ENCODE measurements around the gene SRGAP3. TPM values are rescaled to one million over a fixed set of nuclear protein-coding genes. Genes with fewer than 3 reads are reported as not detected.

Gene SRGAP3
- total RNA-seq, 5 donors from 2014 or later (not counting 1 experiment from before 2014, with no cell fraction given) = 1.4 to 4.4 (median 2.8) TPM

DNA sequence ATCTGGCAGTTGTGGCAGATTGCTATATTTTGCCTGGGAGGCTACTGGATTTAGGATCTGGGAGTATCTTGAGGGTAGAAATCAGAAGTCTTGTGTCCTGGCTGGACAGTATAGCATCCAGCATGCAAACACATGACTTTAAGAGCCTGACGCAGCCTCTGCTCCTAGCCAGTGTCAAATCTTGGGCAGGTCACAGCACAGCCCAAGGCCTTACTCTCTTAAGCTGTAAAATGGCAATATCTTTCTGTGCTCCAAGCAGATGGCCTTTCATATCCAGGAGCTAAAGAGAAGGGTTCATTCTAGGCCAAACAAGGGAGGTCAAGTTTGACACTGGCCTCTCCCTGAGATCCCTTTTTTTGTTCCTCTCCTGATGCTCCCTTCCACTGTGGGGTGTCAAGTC, 266.4 kb downstream of the SRGAP3 start:
- Histone ChIP-seq H3K4me3 (ENCODE audit: control insufficient read depth in 1 of 2, extremely low read depth in 1 of 2, low read length in 1 of 2) (no peak overlapping the region), H3K4me1 (ENCODE audit: control insufficient read depth in 1 of 2, extremely low read depth in 1 of 2, insufficient read depth in 2 of 2, low read length in 2 of 2) (peaks cover 0 to 3% of the 10 kb centered on the region in 2 experiments), H3K36me3 (ENCODE audit: control insufficient read depth in 2 of 2, extremely low read depth in 1 of 2, insufficient read depth in 1 of 2, low read length in 1 of 2) (no peaks in the 10 kb centered on the region), H3K27ac (ENCODE audit: low read length) (no peak overlapping the region), H3K9me3 (no peaks in the 10 kb centered on the region), H3K27me3 (replicated peaks in 1 of 2; ENCODE audit: control insufficient read depth in 2 of 2, extremely low read depth in 1 of 2, insufficient read depth in 2 of 2, low read length in 1 of 2) (peaks cover 0 to 9% of the 10 kb centered on the region in 2 experiments)
- Mint-ChIP-seq H3K27me3 (peaks cover 12 to 17% of the 10 kb centered on the region in 2 donors), H3K27ac (no peak overlapping the region), H3K36me3 (no peaks in the 10 kb centered on the region), H3K9me3 (peaks cover 0 to 4% (median 3%) of the 10 kb centered on the region in 3 donors), H3K4me3 (no peak overlapping the region), H3K4me1 (peaks cover 0 to 3% (median 1%) of the 10 kb centered on the region in 3 donors)
- DNase-seq (no peak), ATAC-seq (replicated peaks in 1 of 4) (no peak)
- 100% methylated on average over 1 of the region's 1 CpG for WGBS (ENCODE audit: insufficient coverage)
- ChIA-PET CTCF (interaction anchor here in 1 of 2 donors (0.7 to 0.8 kb wide), 2 partner anchors 12 to 312 kb away, joined by 3 read pairs; no protein-coding TSS in a partner anchor), POLR2A (no interaction called here)

DNA sequence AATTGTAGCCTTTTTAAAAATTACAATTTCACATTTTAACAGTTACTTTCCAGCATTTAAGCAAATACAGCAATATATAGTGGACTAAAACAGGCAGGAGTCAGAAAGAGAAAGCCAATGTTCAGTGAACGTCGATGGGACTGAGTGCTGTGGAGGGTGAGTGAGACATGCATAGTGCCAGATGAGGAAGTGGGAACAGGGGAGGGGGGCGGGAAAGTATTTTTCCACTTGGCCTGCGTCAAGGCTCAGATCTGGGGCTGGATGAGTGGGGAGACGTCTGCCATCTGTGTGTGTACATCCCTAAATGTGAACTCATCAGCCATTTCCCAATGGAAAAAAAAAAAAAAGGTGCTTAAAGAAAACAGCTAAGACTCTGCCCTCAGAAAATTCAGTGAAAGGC, 266.9 kb downstream of the SRGAP3 start:
- no peaks in the 10 kb centered on the region for H3K4me1 Mint-ChIP-seq
- no peak overlapping the region for H3K4me3 Mint-ChIP-seq
- Histone ChIP-seq H3K27me3 (replicated peaks in 1 of 2; ENCODE audit: control insufficient read depth in 2 of 2, extremely low read depth in 1 of 2, insufficient read depth in 2 of 2, low read length in 1 of 2) (peaks cover 0 to 9% of the 10 kb centered on the region in 2 experiments), H3K27ac (ENCODE audit: low read length) (no peak overlapping the region), H3K4me1 (ENCODE audit: control insufficient read depth in 1 of 2, extremely low read depth in 1 of 2, insufficient read depth in 2 of 2, low read length in 2 of 2) (peaks cover 0 to under 1% of the 10 kb centered on the region in 2 experiments), H3K9me3 (no peaks in the 10 kb centered on the region), H3K36me3 (ENCODE audit: control insufficient read depth in 2 of 2, extremely low read depth in 1 of 2, insufficient read depth in 1 of 2, low read length in 1 of 2) (no peaks in the 10 kb centered on the region), H3K4me3 (ENCODE audit: control insufficient read depth in 1 of 2, extremely low read depth in 1 of 2, low read length in 1 of 2) (no peak overlapping the region)
- H3K36me3 Mint-ChIP-seq = no peaks in the 10 kb centered on the region
- ChIA-PET CTCF (interaction anchor here in 1 of 2 donors (0.8 kb wide), 1 partner anchor 312 kb away, joined by 3 read pairs; no protein-coding TSS in a partner anchor), POLR2A (no interaction called here)
- ATAC-seq (replicated peaks in 1 of 4) (no peak), DNase-seq (no peak)
- H3K9me3 Mint-ChIP-seq = peaks cover 0 to 4% (median 3%) of the 10 kb centered on the region in 3 donors
- no peak overlapping the region for H3K27ac Mint-ChIP-seq
- H3K27me3 Mint-ChIP-seq = peaks cover 12 to 22% of the 10 kb centered on the region in 2 donors
- WGBS (ENCODE audit: insufficient coverage) = no CpG with 5 or more reads among the region's 5 CpGs

DNA sequence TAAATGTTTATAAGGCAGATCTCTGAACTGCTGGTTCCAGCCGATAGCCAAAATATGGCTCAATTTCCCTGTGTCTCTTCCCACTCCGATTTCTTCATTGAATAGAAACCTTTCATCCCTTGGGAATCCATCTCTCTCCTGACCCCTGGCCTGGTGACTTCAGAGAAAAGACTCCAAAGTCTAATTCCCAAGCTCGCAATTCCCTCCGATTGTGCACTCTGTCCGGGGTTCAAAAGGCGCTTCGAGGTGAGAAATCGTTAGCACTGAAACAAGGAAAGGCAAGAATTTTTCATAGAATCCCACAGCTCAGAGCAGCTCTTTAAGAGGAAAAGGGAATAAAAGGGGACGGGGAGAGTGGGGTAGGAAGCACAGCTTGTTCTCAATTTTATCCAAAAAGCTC, 267.7 kb downstream of the SRGAP3 start:
- H3K27me3 Mint-ChIP-seq = peaks cover 12 to 23% of the 10 kb centered on the region in 2 donors
- Histone ChIP-seq H3K27me3 (replicated peaks in 1 of 2; ENCODE audit: control insufficient read depth in 2 of 2, extremely low read depth in 1 of 2, insufficient read depth in 2 of 2, low read length in 1 of 2) (peaks cover 0 to 10% of the 10 kb centered on the region in 2 experiments), H3K4me3 (ENCODE audit: control insufficient read depth in 1 of 2, extremely low read depth in 1 of 2, low read length in 1 of 2) (no peak overlapping the region), H3K36me3 (ENCODE audit: control insufficient read depth in 2 of 2, extremely low read depth in 1 of 2, insufficient read depth in 1 of 2, low read length in 1 of 2) (no peaks in the 10 kb centered on the region), H3K9me3 (no peaks in the 10 kb centered on the region), H3K27ac (ENCODE audit: low read length) (no peak overlapping the region), H3K4me1 (ENCODE audit: control insufficient read depth in 1 of 2, extremely low read depth in 1 of 2, insufficient read depth in 2 of 2, low read length in 2 of 2) (no peaks in the 10 kb centered on the region)
- H3K4me1 Mint-ChIP-seq = no peaks in the 10 kb centered on the region
- no peak for DNase-seq
- H3K27ac Mint-ChIP-seq = no peak overlapping the region
- no peak for ATAC-seq (replicated peaks in 1 of 4)
- no peaks in the 10 kb centered on the region for H3K36me3 Mint-ChIP-seq
- no peak overlapping the region for H3K4me3 Mint-ChIP-seq
- CTCF ChIA-PET = interaction anchor here in 1 of 2 donors (0.8 kb wide), 1 partner anchor 321 kb away, joined by 3 read pairs; no protein-coding TSS in a partner anchor
- WGBS (ENCODE audit: insufficient coverage) = 73% methylated on average over 4 of the region's 9 CpGs
- POLR2A ChIA-PET = no interaction called here
- H3K9me3 Mint-ChIP-seq = peaks cover 0 to 4% (median 3%) of the 10 kb centered on the region in 3 donors

DNA sequence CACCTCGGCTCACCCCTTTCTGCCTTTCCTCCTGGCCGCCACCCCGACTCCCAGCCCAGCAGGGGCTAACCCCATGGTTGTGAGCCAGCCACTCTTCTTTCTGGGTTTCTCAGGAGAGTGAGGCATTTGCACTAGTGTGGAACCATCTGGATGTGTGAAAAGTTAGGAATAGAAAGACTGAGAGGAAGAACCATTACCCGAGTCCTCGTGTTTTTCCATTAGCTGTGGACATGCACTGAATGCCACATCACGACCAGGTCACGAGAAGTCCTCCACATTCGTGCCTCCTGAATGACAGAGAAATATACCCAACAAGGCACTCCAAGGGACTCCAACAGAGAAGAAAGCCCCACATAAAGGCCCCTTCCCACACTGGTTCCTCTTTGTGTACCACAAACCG, 268.1 kb downstream of the SRGAP3 start:
- no peak for ATAC-seq (replicated peaks in 1 of 4)
- ChIA-PET POLR2A (no interaction called here), CTCF (interaction anchor here in 1 of 2 donors (0.8 kb wide), 1 partner anchor 321 kb away, joined by 3 read pairs; no protein-coding TSS in a partner anchor)
- Mint-ChIP-seq H3K27me3 (peaks cover 13 to 25% of the 10 kb centered on the region in 2 donors), H3K27ac (no peak overlapping the region), H3K9me3 (peaks cover 0 to 4% (median 3%) of the 10 kb centered on the region in 3 donors), H3K4me1 (no peaks in the 10 kb centered on the region), H3K36me3 (no peaks in the 10 kb centered on the region), H3K4me3 (no peak overlapping the region)
- DNase-seq = no peak
- H3K36me3 ChIP-seq (ENCODE audit: control insufficient read depth in 2 of 2, extremely low read depth in 1 of 2, insufficient read depth in 1 of 2, low read length in 1 of 2) = no peaks in the 10 kb centered on the region
- H3K4me3 ChIP-seq (ENCODE audit: control insufficient read depth in 1 of 2, extremely low read depth in 1 of 2, low read length in 1 of 2) = no peak overlapping the region
- WGBS (ENCODE audit: insufficient coverage) = 81% methylated on average over 7 of the region's 9 CpGs
- no peaks in the 10 kb centered on the region for H3K9me3 ChIP-seq
- no peak overlapping the region for H3K27ac ChIP-seq (ENCODE audit: low read length)
- H3K27me3 ChIP-seq (replicated peaks in 1 of 2; ENCODE audit: control insufficient read depth in 2 of 2, extremely low read depth in 1 of 2, insufficient read depth in 2 of 2, low read length in 1 of 2) = peaks cover 0 to 13% of the 10 kb centered on the region in 2 experiments
- H3K4me1 ChIP-seq (ENCODE audit: control insufficient read depth in 1 of 2, extremely low read depth in 1 of 2, insufficient read depth in 2 of 2, low read length in 2 of 2) = no peaks in the 10 kb centered on the region

DNA sequence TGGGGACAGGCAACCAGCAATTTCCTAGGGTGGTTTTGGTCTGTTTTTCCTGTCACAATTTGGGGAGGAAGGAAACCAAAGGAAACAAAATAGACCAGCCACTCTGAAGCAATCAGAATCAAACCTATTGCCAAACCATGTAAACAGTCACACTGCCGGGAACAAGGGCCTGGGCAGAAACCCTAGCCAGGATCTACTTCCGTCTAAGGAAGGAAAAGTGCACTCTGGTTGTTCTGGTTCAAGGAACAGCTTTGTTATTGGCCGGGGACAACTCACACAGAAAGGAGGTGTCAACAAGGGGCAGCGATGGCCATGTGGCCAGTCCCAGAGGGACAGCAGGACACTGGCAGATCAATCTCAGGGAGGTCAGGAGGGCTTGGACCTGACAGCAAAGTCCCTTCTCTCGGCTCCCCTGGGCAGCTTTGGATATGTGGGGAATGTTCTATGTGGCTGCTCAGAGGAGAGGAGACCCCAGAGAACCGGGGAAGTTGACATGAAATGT, 268.6 kb downstream of the SRGAP3 start:
- Mint-ChIP-seq H3K27ac (no peak overlapping the region), H3K36me3 (no peaks in the 10 kb centered on the region), H3K4me3 (no peak overlapping the region), H3K4me1 (no peaks in the 10 kb centered on the region), H3K9me3 (peaks cover 0 to 4% (median 3%) of the 10 kb centered on the region in 3 donors), H3K27me3 (peaks cover 13 to 25% of the 10 kb centered on the region in 2 donors)
- ChIA-PET POLR2A (no interaction called here), CTCF (no interaction called here)
- no peak overlapping the region for H3K4me3 ChIP-seq (ENCODE audit: control insufficient read depth in 1 of 2, extremely low read depth in 1 of 2, low read length in 1 of 2)
- WGBS (ENCODE audit: insufficient coverage) = 73% methylated on average over 4 of the region's 6 CpGs
- H3K9me3 ChIP-seq = no peaks in the 10 kb centered on the region
- no peak overlapping the region for H3K27ac ChIP-seq (ENCODE audit: low read length)
- no peaks in the 10 kb centered on the region for H3K4me1 ChIP-seq (ENCODE audit: control insufficient read depth in 1 of 2, extremely low read depth in 1 of 2, insufficient read depth in 2 of 2, low read length in 2 of 2)
- no peak for DNase-seq
- H3K27me3 ChIP-seq (replicated peaks in 1 of 2; ENCODE audit: control insufficient read depth in 2 of 2, extremely low read depth in 1 of 2, insufficient read depth in 2 of 2, low read length in 1 of 2) = peaks cover 0 to 13% of the 10 kb centered on the region in 2 experiments
- H3K36me3 ChIP-seq (ENCODE audit: control insufficient read depth in 2 of 2, extremely low read depth in 1 of 2, insufficient read depth in 1 of 2, low read length in 1 of 2) = no peaks in the 10 kb centered on the region
- ATAC-seq (replicated peaks in 1 of 4) = no peak

DNA sequence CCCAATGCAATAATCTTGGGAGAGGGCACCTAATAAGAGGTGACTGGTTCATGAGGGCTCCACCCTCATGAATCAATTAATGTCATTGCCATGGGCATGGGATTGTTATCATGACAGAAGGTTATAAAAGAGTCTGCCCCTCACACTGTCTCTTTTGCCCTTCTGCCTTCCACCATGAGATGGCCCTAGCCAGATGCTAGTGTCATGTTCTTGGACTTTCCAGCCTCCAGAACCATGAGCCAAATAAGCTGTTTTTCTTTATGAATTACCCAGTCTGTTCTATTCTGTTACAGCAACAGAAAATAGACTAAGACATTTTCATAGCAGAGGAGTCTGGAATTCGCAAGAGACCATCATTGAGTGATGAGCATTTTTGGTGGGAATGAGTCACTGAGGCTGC, 270.2 kb downstream of the SRGAP3 start:
- CTCF ChIA-PET = no interaction called here
- no peaks in the 10 kb centered on the region for H3K4me1 Mint-ChIP-seq
- Histone ChIP-seq H3K9me3 (no peaks in the 10 kb centered on the region), H3K4me1 (ENCODE audit: control insufficient read depth in 1 of 2, extremely low read depth in 1 of 2, insufficient read depth in 2 of 2, low read length in 2 of 2) (no peaks in the 10 kb centered on the region), H3K4me3 (ENCODE audit: control insufficient read depth in 1 of 2, extremely low read depth in 1 of 2, low read length in 1 of 2) (no peak overlapping the region), H3K36me3 (ENCODE audit: control insufficient read depth in 2 of 2, extremely low read depth in 1 of 2, insufficient read depth in 1 of 2, low read length in 1 of 2) (no peaks in the 10 kb centered on the region), H3K27ac (ENCODE audit: low read length) (no peak overlapping the region), H3K27me3 (replicated peaks in 1 of 2; ENCODE audit: control insufficient read depth in 2 of 2, extremely low read depth in 1 of 2, insufficient read depth in 2 of 2, low read length in 1 of 2) (peaks cover 0 to 19% of the 10 kb centered on the region in 2 experiments)
- no CpG with 5 or more reads among the region's 1 CpG for WGBS (ENCODE audit: insufficient coverage)
- ATAC-seq (replicated peaks in 1 of 4) = no peak
- no peaks in the 10 kb centered on the region for H3K36me3 Mint-ChIP-seq
- no peak for DNase-seq
- peaks cover 13 to 32% of the 10 kb centered on the region in 2 donors for H3K27me3 Mint-ChIP-seq
- peaks cover 0 to 4% (median 3%) of the 10 kb centered on the region in 3 donors for H3K9me3 Mint-ChIP-seq
- POLR2A ChIA-PET = no interaction called here
- H3K4me3 Mint-ChIP-seq = no peak overlapping the region
- H3K27ac Mint-ChIP-seq = no peak overlapping the region
